NCI-H345 treated with DMSO at 0.1 percent for 48 hours (cell line): ENCODE results near the gene NCAPH2.
"Not testable (repeated sequence)": the region's sequence is repeated elsewhere in the genome, so short reads cannot be mapped to it uniquely, and the experiment has no call there.

ENCODE experiments used
- DNase-seq: peaks from one replicate; lab custom pipeline; 2025; ENCODE audit not compliant: unreplicated experiment; lab: John Stamatoyannopoulos, UW

The NCAPH2 gene

GRCh38 chr22:50528682-50529415 lies 20.8 kb downstream of the NCAPH2 start:
- DNase-seq, result no peak

DNA sequence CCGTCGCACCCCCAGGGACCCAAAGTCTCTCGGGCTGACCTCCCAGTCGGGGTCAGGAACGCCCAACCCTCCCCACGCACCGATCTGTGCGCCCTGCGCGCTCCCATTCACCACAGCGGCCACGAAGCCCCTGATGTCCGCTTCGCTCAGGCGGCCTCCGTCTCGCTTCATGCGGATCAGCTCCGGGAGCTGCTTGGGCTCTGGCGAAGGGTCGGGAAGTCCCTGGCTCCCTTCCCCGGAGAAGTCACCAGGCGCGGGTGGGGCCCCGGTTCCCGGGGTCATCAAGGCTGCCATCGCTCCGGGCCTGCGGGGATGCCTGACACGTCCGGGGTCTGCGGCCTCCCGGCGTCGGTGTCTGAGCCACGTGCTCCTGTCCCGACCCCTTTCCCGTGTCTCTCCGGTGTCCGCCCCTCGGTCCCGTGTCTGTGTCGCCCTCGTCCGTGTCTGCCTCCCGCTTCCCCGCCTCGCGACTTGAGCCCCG lies 21.4 kb downstream of the NCAPH2 start:
- no peak for DNase-seq

DNA sequence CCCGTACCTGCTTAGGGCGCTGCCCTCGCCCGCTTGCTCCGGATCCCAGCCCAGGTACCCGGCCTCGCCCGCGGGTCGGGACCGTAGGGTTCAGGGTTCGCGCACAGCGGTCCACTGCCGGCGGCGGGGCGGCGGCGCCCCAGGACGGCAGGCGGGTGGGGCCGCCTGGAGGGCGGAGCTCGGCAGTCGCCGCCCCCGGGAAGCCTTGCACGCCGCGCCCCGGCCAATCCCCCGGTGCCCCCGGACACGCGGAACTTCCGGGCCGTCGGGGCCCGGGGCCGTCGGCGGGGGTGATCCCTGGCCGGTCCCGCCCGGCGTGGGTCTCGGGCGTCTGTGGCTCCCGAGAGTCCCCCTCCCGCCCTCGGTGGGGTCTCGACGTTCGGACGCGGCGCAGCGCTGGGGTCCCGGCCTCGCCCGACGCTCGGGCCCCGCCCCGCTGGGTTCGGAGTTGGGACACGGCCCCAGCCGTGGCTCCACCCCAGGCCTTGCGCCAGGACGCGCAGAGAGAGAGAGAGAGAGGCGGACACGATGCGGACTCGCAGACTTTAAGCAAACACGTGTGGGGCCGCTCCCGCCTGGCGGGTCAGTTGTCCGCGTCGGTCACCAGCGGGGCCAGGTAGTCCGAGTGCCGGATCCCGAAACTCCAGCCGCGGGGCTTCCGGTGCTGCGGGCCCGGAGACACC lies 22.0 kb downstream of the NCAPH2 start, which contains the start of gene TYMP:
Gene TYMP (minus strand): TSS at position 116 of the 683 bp plus-strand sequence. CDS start 303 bp downstream, outside the sequence.
- no peak for DNase-seq

GRCh38 chr22:50530580-50530876 lies 22.5 kb downstream of the NCAPH2 start:
- DNase-seq, result no peak

DNA sequence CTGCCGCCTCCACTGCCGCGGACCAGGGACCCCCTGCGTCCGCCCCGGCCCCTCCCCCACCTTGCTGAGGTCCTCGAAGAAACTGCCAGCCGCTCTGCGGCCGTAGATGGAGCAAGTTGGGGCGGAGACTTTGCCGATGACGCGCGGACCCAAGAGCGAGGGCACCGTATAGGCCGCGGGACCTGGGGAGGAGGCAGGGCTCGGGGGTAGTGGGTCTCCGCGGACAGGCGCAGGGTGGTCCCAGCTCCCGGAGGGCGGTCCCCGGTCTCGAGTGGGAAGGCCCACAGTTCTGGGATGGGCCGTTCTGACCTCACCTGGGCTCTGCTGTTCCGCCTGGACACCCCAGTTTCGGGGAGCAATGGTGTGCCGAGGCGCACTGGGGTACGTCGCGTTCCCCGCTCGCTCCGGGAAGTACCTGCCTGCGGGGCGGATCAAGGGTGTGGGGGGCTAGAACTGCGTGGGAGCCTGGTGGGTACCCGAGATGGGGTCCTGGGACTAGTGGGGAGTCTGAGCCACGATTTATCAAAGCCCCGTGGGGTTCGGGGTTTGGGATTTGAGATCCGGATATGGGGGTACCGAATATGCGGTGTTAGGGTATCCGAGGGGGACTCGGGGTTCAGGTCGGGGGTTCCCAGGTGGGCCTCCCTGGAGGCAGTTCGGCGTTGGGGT lies 23.0 kb downstream of the NCAPH2 start:
- no peak for DNase-seq

DNA sequence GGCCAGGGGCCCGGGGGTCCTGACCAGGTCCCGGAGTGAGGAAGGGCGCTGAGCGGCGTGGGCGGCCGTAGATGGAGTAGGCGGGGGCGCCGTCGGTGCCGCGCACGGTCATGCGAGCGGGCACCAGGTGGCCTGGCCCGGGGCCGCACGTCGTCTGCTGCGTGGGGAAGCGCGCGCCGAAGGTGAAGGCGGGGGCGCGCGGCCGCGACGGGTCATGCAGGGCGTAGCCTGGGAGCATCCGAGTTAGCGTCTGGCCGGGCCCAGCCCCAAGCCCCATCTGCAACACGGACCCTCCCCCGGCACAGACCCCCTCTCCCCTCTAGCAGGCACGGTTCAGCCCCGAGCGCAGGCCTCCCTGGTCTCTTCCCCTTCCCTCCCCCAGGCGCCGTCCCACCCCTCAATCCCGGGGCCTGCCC lies 23.5 kb downstream of the NCAPH2 start:
- DNase-seq, result no peak

DNA sequence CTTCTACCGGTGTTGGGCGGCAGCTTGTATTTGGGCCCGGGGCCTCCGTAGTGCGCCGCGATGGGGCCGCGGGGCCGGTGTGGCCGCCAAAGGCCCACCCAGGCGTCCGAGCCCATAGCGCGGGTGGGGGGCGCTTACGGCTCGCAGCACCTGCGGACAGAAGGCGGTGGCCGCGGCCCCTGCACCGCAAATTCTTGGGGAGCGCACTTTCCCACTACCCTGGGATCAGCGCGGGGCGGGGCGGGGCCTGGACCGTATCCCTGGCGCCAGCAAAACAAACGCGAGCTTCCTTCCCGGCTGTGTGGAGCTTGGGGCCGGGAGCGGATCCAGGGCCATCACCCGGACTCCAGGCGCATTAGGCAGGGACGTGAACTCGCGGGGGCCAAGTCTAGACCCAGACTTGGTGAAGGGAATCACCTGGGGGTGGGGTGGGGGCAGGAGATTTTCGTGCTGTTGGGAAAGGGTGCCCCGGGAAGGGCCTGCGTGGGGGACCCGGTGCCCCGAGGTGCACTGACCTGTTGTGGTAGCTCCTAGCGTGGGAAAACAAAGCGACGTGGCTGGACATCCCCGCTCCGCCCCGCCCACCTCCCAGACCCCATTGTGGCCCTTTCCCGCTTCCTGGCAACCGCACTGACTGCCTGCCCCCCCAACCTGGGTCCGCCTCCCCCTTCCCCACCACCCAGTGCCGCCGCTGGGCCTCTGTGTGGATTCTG lies 24.1 kb downstream of the NCAPH2 start:
- DNase-seq, result no peak

DNA sequence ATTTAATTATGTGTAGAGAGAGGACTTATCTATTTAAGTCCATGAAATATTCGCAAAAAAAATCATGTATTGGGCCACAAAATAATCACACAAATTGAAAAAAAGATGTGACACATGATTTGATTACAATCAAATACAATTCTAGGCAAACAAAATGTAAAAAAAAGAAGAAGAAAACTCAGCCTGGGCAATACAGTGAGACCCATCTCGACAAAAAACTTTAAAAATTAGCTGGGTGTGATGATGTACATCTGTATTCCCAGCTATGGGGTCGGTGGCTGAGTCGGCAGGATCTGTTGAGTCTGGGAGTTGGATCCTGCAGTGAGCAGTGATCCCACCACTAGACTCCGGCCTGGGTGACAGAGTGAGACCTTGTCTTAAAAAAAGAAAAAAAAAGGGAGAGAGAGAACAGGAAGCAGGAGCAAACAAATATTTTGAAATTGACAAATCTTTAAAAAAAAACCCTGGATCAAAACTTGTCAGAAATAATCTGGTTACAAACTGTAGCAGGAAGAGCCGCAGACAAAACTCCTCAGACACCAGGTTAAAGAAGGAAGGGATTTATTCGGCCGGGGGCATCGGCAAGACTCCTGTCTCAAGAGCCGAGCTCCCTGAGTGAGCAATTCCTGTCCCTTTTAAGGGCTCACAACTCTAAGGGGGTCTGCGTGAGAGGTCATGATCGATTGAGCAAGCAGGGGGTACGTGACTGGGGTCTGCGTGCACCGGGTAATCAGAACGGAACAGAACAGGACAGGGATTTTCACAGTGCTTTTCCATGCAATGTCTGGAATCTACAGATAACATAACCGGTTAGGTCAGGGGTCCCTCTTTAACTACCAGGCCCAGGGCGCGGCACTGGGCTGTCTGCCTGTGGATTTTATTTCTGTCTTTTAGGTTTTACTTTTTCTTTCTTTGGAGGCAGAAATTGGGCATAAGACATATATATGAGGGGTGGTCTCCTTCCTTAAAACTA lies 25.1 kb downstream of the NCAPH2 start:
- no peak for DNase-seq

GRCh38 chr22:50533856-50534711 lies 26.1 kb downstream of the NCAPH2 start:
- DNase-seq, result not testable (repeated sequence)

- DNase-seq, result no peak
Observed at GRCh38 chr22:50535113-50535512, 27.1 kb downstream of the NCAPH2 start.

DNA sequence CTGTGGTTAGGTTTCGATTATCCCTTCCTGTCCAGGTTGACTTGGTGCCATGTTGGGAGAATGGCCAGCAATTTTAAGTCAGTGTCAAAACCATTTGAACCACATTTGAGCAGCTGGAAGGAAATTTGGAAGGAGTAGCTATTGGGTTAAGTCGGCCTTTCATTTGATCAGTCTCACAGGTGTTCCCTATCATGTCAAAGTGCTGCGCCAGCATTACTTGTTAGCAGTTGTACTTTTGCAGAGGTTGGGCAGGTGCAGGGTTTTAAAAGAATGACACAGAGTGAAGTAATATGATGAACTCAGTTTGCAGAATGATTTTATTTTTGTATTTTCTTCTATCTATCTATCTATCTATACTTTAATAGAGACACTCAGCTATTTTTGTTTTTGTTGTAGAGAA lies 28.2 kb downstream of the NCAPH2 start:
- DNase-seq, result no peak

DNA sequence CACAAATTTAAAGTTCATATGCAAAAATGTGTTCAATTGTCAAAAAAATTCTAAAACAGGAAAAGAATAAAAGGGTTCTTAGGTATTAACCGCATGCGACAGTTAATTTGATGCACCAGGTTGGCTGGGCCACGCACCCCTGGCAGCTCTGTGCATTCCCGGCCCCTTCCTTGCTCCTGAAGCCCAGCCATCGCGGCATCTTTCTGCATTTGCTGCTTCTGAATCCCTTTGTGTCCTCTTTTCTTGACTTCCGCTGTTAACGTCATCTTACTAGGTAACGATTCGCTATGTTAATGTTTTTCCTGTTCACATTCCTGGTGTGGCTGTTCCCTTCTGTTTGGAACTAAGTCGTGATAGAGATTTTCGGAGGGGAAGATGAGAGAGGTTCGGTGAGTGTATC lies 29.7 kb downstream of the NCAPH2 start:
- no peak for DNase-seq

GRCh38 chr22:50540381-50540780 lies 32.4 kb downstream of the NCAPH2 start:
- DNase-seq, result no peak

GRCh38 chr22:50541667-50542026 lies 33.6 kb downstream of the NCAPH2 start:
- DNase-seq, result not testable (repeated sequence)

GRCh38 chr22:50542416-50542927 lies 34.4 kb downstream of the NCAPH2 start:
- no peak for DNase-seq

DNA sequence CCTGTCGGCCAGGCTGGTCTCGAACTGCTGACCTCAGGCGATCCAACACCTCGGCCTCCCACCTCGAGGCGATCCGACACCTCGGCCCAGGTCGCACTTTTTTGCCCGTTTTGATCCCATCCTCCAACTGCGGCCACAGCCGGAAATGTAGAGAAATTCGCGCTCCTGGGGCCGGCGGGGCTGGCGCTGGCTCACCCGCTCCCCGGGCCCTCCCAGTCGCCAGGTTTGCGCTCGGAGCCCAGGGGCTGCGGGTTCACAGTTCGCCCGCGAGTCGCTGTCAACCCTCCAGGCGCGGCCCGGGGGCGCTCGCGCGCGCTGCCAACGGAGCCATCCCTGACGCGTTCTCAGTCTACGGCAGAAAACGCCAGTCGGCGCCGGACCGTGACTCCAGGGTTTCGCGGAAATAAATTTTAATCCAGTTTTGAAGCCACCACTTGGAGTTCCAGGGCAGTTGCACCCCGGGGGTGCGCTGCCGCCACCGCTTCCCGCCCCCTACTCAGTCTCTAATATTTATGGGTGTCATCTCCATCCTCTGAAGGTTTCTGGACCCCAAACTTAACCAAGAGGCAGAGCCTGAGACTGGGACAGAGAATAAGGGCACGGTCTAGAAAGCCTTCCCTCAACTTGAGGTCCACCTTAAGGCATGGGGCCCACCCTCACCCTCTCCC lies 36.2 kb downstream of the NCAPH2 start:
- DNase-seq, result no peak

DNA sequence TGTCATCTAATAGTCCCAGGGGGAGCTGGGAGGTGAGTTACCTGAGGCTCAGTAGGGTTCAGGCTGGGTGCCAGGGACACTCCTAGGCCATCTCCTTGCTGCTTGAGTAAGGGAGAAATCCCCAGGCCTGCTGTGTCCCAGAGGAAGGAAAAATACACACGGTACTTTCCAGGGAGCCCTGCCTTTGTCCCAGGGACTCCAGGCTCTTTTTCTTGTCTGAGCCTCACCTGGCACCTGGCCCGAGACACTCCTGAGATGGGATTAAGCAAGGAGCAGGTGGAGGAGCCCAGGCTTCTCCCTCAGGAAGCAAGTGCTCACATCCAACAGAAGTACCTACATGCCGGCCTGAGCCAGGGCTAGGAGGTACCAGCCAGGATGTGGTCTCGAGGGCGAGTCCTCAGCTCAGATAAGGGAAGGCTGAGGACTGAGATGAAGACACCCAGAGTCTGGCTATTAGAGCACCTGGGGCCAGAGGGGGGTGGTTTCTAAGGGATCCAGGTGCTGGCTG lies 36.8 kb downstream of the NCAPH2 start:
- DNase-seq, result no peak

- DNase-seq, result no peak
Observed at GRCh38 chr22:50545522-50546325, 37.7 kb downstream of the NCAPH2 start, which contains the start of gene KLHDC7B. Gene KLHDC7B, plus strand, starts transcription at chr22:50545899. Its CDS starts 345 bp downstream, at chr22:50546244.
